ENCODE measurements around the gene PAX7. TPM values are rescaled to one million over a fixed set of nuclear protein-coding genes. Genes with fewer than 3 reads are reported as not detected.
A peak's percentile ranks its signal among the peaks of the same experiment; 100 is the strongest.
"Not testable (repeated sequence)": the region's sequence is repeated elsewhere in the genome, so short reads cannot be mapped to it uniquely, and the experiment has no call there.

The PAX7 gene
- not detected for total RNA-seq

DNA sequence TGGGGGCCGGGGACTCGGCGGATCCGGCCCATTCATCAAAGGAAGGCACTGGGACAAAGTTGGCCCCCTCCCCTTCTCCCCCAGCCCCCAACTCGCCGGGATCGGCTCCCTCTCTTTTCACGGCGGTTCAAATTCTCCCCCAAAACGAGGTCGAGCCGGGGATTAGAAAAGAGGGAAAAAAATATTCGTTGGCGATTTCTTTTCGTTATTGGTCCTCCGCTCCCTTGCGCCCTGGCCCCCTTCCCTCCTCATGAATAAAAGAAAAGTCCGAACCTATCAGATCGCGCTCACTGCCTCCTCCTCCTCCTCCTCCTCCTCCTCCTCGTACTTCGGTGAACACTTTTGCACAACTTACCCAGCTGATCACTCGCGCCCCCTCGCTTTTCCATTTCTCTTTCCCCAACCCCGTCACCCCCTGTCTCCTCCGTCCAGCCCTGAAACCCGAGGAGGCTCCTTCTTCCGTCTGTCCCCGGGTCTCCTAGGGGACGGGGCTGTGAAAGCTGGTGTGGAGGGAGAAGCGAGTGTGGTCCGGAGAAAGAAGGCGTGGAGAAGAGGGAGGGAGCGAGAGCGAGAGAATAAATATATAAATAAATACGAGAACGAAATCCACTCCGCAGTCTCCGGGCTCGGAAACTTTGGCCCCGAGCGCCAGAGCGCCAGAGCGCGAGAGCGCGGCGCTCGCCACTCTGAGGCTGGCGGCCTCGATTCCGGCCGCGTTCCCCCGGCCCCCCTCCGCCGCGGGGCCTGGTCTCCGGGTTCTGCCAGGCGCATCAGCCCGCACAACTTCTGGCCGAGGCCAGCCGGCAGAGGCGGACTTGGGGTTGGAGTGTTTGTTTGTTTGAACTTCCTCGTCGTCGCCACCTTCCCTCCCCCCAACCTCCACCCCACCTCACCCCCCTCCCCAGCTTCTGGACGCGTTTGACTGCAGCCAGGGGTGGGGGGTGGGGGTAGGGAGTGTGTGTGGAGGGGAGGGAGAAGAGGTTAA lies at the start of gene PAX7:
PAX7 (plus strand) TSS at position 336 of the 985 bp plus-strand sequence. CDS start 758 bp downstream, outside the sequence.
- CTCF ChIA-PET, result no interaction called here

DNA sequence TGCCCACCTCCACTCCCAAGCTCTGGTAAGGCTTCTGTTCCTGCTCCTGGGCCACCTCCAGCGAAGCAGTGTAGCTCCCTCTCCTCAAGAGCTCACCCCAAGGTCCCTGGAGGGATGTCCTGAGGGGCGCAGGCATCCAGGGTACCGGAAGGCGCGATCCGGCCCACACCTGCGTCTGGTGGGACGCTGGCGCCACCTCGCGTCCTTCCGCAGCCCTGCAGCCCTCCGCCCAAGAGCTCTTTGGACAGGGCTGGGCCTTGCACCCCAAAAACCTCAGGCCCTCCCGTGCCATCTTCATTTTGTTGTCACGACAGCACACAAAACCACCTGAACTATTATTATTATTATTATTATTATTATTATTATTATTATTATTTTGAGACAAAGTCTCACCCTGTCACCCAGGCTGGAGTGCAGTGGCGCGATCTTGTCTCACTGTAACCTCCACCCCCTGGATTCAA lies 49.2 kb upstream of the PAX7 start:
- H3K4me3 Mint-ChIP-seq, result no peak overlapping the region
- peak; percentile 47 for DNase-seq
- no peak overlapping the region for H3K27ac Mint-ChIP-seq
- H3K36me3 Mint-ChIP-seq (ENCODE audit: low read depth), result no peaks in the 10 kb centered on the region
- H3K27me3 Mint-ChIP-seq, result peaks cover 2% of the 10 kb centered on the region
- H3K9me3 Mint-ChIP-seq, result no peaks in the 10 kb centered on the region
- no peaks in the 10 kb centered on the region for H3K4me1 Mint-ChIP-seq
- ChIA-PET POLR2A (no interaction called here), CTCF (interaction anchor here (1.1 to 2.2 kb wide), 8 partner anchors 11 to 920 kb away, joined by 3 to 9 read pairs (median 6); no protein-coding TSS in a partner anchor)

More for the DNA sequence above, at the start of gene PAX7:
- Mint-ChIP-seq H3K4me3 (no peak within 1 kb of the TSS), H3K27me3 (peaks cover 89% of the 10 kb centered on the region), H3K9me3 (no peaks in the 10 kb centered on the region), H3K4me1 (peaks cover 3% of the 10 kb centered on the region), H3K27ac (peak within 1 kb of the TSS; percentile 47), H3K36me3 (ENCODE audit: low read depth) (no peaks in the 10 kb centered on the region)
- DNase-seq, result no peak
- POLR2A ChIA-PET, result no interaction called here

DNA sequence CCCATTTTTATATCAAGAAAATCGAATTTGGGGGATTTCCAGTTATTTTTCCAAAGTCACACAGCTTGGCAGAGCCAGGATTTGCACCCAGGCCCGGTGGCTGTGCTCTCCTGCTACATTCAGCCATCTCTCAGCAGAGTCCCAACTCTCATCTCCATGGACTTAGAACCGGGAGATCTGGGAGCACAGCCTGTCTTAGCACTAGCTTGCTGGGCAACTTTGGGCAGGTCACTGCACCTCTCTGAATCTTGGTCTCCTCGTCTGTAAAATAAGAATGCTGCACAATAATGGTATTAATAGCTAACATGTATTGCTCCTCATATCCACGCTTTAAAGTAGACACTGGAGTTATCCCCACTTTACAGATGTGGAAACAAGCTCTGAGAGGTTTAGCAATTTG lies 47.8 kb upstream of the PAX7 start:
- Mint-ChIP-seq H3K27me3 (peaks cover 4% of the 10 kb centered on the region), H3K36me3 (ENCODE audit: low read depth) (no peaks in the 10 kb centered on the region), H3K4me3 (no peak overlapping the region), H3K27ac (no peak overlapping the region), H3K9me3 (no peaks in the 10 kb centered on the region), H3K4me1 (no peaks in the 10 kb centered on the region)
- ChIA-PET CTCF (interaction anchor here (1.5 to 2.0 kb wide), 2 partner anchors 15 to 921 kb away, joined by 6 to 7 read pairs; no protein-coding TSS in a partner anchor), POLR2A (no interaction called here)
- no peak for DNase-seq

DNA sequence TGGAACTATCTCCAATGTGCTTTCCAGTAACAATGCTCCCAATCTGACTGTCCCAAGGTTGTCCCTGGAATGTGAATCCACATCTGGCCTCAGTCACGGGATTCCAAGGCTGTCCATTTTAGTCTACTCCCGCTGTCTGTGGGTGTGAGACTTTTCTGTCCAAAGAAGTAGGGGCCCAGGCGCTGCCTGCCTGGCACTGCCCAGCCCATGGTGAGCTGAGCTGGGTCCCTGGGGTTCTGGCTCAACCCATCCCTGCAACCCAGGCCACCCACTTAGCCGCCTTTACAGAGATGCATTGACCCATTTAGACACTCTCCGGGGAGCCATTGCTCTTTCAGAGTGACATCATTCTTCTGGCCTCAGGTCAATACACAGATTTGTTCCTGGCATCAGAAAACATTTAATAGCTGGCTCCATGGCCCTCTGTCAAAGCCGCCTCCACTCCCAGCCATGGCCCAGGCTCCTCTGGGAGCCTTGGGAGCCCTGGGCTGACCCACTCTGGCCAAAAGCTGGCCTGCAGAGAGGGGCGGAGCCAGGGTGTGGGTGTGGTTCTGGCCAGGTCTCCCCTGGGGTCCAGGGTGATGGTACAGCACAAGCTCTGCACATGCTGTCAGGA lies 47.2 kb upstream of the PAX7 start:
- no peak overlapping the region for H3K4me3 Mint-ChIP-seq
- no peaks in the 10 kb centered on the region for H3K9me3 Mint-ChIP-seq
- H3K27me3 Mint-ChIP-seq, result peaks cover 4% of the 10 kb centered on the region
- H3K4me1 Mint-ChIP-seq, result no peaks in the 10 kb centered on the region
- no peak for DNase-seq
- POLR2A ChIA-PET, result no interaction called here
- no peaks in the 10 kb centered on the region for H3K36me3 Mint-ChIP-seq (ENCODE audit: low read depth)
- CTCF ChIA-PET, result no interaction called here
- H3K27ac Mint-ChIP-seq, result no peak overlapping the region

DNA sequence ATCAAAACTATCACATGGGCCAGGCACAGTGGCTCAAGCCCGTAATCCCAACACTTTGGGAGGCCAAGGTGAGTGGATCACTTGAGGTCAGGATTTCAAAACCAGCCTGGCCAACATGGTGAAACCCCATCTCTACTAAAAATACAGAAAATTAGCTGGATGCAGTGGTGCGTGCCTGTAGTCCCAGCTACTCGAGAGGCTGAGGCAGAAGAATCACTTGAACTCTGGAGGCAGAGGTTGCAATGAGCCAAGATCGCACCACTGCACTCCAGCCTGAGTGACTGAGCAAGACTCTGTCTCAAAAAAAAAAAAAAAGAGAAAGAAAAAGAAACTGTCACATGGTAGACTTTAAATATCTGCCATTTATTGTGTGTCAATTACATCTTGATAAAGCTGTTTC lies 44.6 kb upstream of the PAX7 start:
- POLR2A ChIA-PET; DNase-seq; H3K4me3 Mint-ChIP-seq; H3K27me3 Mint-ChIP-seq; H3K27ac Mint-ChIP-seq; H3K36me3 Mint-ChIP-seq (ENCODE audit: low read depth); H3K4me1 Mint-ChIP-seq; H3K9me3 Mint-ChIP-seq: not testable (repeated sequence)
- CTCF ChIA-PET, result interaction anchor here (4.5 kb wide), 1 partner anchor 11 kb away, joined by 30 read pairs; no protein-coding TSS in a partner anchor

DNA sequence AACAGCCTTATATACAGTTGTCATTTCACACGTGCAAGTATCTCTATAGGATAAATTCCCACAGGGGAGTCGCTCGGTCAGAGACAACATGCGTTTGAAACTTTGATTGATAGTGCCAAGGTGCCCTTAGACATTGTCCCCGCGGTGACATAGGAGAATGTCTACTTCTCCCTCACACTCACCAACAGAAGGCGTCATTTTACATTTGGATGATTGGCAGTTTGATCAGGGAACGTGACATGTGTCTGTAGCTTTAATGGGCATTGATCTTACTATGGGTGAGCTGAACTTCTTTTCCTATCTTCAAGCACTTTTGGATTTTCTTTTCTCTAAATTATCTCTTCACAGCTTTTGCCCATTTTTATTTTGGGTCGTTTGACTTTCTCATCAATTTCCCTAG lies 42.6 kb upstream of the PAX7 start:
- DNase-seq, result no peak
- peaks cover 11% of the 10 kb centered on the region for H3K27me3 Mint-ChIP-seq
- H3K36me3 Mint-ChIP-seq (ENCODE audit: low read depth), result no peaks in the 10 kb centered on the region
- no peaks in the 10 kb centered on the region for H3K4me1 Mint-ChIP-seq
- H3K4me3 Mint-ChIP-seq, result no peak overlapping the region
- ChIA-PET POLR2A (no interaction called here), CTCF (interaction anchor here (0.9 to 4.5 kb wide), 3 partner anchors 9 to 13 kb away, joined by 3 to 30 read pairs (median 7); no protein-coding TSS in a partner anchor)
- H3K9me3 Mint-ChIP-seq, result no peaks in the 10 kb centered on the region
- H3K27ac Mint-ChIP-seq, result no peak overlapping the region

DNA sequence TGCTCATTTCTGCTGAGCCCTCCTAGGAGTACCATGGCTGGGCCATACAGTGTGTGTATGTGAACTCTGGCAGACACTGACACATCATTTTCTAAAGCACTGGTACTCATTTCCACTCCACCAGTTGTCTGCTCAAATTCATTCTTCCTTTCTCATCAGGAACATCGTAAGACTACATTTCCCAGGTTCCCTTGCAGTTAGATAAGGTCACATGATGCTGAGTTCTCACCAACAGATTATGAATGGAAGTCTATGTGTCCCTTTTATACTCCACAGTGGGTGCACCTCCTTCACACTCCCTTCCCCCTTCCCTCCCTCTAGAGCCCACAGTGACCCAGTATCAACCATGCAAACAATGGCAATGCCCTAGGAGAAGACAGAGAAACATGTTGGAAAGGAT lies 38.3 kb upstream of the PAX7 start:
- H3K4me1 Mint-ChIP-seq, result no peaks in the 10 kb centered on the region
- no peak for DNase-seq
- no peak overlapping the region for H3K4me3 Mint-ChIP-seq
- ChIA-PET POLR2A (no interaction called here), CTCF (interaction anchor here (3.1 kb wide), 1 partner anchor 11 kb away, joined by 9 read pairs; no protein-coding TSS in a partner anchor)
- H3K9me3 Mint-ChIP-seq, result no peaks in the 10 kb centered on the region
- H3K27me3 Mint-ChIP-seq, result peaks cover 12% of the 10 kb centered on the region
- H3K36me3 Mint-ChIP-seq (ENCODE audit: low read depth), result no peaks in the 10 kb centered on the region
- H3K27ac Mint-ChIP-seq, result no peak overlapping the region

DNA sequence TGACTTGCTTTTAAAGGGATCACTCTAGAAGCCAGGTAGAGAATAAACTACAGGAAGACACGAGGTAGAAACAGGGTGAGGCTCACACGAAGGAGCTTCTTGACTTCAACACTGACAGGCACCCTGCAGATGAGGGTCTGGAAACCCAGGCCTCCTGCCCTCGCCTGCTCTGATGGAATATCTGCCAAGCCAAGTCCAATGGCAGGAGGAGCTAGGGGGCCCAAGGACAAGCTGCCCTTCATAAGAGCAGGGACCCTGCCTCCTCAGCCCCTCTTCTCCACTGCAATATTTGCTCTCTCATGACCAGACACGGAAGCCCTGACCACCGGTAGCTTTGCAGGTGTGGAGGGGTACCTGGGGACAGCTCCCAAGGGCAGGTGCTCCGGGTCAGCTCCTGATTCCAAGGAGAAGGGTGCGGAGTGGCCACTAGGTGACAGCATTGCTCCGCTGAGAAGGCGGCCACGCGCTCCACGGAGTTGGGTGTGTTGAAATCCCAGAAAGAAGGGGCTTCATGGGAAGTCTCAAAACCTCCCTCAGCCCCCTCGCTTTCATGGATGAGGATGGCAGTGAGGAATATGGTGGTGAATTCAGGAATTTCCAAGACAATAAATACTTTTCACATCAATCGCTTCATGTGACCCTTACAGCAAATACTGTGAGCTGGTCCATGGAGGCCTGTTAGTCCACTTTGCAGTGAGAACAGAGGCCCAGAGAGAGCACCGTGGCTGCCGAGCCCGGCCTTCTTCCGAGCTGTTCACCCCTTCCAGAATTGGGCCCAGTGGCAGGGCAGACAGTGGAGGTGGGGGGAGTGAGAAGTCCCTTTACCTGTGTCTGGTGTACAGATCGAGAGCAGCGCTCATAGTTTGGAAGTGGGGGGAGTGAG lies 33.2 kb upstream of the PAX7 start:
- peaks cover 11% of the 10 kb centered on the region for H3K27me3 Mint-ChIP-seq
- H3K36me3 Mint-ChIP-seq (ENCODE audit: low read depth), result no peaks in the 10 kb centered on the region

DNA sequence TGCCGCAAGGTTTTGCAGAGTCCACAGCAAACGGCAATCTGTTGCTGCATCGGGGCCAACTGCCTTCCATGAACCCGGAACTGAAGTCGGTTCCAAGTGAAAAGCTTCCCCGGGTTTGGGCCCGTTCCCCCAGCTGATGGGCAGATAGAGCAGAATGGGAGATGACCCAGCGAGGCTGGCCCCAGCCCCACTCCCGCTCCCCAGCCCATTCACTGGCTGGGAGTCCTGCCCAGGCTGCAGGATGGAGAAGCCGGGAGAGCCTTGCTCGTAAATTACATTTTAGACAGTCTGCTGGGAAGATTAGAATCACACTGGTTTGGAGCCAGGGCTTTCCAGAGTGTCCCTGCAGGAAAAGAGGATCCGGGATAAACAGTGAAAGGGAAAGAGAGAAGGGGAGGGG lies 31.6 kb upstream of the PAX7 start:
- peaks cover 3% of the 10 kb centered on the region for H3K9me3 Mint-ChIP-seq
- POLR2A ChIA-PET, result no interaction called here
- CTCF ChIA-PET, result interaction anchor here (0.8 to 2.6 kb wide), 3 partner anchors 23 to 222 kb away, joined by 3 to 11 read pairs (median 4); no protein-coding TSS in a partner anchor
- H3K4me1 Mint-ChIP-seq, result no peaks in the 10 kb centered on the region
- DNase-seq, result no peak
- no peak overlapping the region for H3K4me3 Mint-ChIP-seq
- no peaks in the 10 kb centered on the region for H3K36me3 Mint-ChIP-seq (ENCODE audit: low read depth)
- no peak overlapping the region for H3K27ac Mint-ChIP-seq
- peaks cover 2% of the 10 kb centered on the region for H3K27me3 Mint-ChIP-seq

More for the DNA sequence above, 33.2 kb upstream of the PAX7 start:
- ChIA-PET CTCF (interaction anchor here (1.1 to 2.6 kb wide), 11 partner anchors 9 to 278 kb away, joined by 3 to 11 read pairs (median 5); no protein-coding TSS in a partner anchor), POLR2A (no interaction called here)
- Mint-ChIP-seq H3K4me3 (no peak overlapping the region), H3K27ac (no peak overlapping the region), H3K9me3 (peaks cover 3% of the 10 kb centered on the region), H3K4me1 (no peaks in the 10 kb centered on the region)
- peak; percentile 48 for DNase-seq

DNA sequence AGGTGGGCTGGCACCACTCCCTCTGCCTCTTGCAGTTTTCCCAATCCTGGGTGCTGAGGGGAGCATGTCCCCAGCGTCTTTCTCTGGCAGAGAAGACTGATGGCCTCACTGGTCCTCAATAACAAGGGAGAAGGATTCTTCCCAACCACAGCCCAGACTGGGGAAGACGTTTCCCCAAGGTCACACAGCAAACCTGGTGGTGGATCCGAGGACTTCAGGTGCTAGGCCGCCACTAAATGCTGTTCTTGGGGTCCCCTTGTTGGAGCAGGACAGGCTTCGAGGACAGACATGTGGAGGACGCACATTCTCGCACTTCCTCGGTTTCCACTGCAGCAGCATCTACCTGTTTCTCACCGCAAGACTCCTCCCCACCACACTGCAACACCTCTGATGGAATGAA lies 30.9 kb upstream of the PAX7 start:
- Mint-ChIP-seq H3K9me3 (peaks cover 3% of the 10 kb centered on the region), H3K4me1 (no peaks in the 10 kb centered on the region), H3K27me3 (peaks cover 2% of the 10 kb centered on the region), H3K36me3 (ENCODE audit: low read depth) (no peaks in the 10 kb centered on the region), H3K27ac (no peak overlapping the region), H3K4me3 (no peak overlapping the region)
- POLR2A ChIA-PET, result no interaction called here
- CTCF ChIA-PET, result interaction anchor here (0.6 to 1.9 kb wide), 3 partner anchors 24 to 87 kb away, joined by 3 to 5 read pairs (median 4); no protein-coding TSS in a partner anchor
- DNase-seq, result no peak

DNA sequence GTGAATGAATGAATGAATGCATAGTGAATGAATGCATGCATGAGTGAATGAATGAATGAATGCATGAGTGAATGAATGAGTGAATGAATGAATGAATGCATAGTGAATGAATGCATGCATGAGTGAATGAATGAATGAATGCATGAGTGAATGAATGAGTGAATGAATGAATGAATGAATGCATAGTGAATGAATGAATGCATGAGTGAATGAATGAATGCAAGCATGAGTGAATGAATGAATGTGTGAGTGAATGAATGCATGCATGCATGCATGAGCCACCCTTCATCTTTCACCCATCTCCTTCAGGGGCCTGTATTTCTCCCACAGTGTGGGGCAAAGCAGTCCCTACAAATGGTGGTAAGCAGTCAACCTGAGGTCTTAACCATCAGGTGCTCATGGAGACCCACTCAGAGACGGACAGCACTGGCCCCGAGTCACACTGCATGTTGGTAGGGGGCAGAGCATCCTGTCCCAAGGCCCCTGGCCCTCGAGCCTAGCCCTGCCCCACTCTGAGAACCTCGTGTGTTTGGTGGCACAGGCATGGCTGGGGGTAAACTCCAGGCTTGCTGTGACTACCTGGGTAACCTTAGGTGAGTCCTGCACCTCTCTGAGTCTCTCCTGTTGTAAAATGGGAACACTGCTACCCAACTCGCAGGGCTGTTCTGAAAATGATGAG lies 28.0 kb upstream of the PAX7 start:
- POLR2A ChIA-PET, result no interaction called here
- peaks cover 2% of the 10 kb centered on the region for H3K27me3 Mint-ChIP-seq

More for the DNA sequence above, 28.0 kb upstream of the PAX7 start:
- H3K27ac Mint-ChIP-seq, result no peak overlapping the region
- H3K36me3 Mint-ChIP-seq (ENCODE audit: low read depth), result no peaks in the 10 kb centered on the region
- CTCF ChIA-PET, result interaction anchor here (0.6 to 1.8 kb wide), 2 partner anchors 9 to 27 kb away, joined by 3 to 5 read pairs; no protein-coding TSS in a partner anchor
- H3K4me3 Mint-ChIP-seq, result no peak overlapping the region
- DNase-seq, result no peak
- no peaks in the 10 kb centered on the region for H3K4me1 Mint-ChIP-seq
- H3K9me3 Mint-ChIP-seq, result peaks cover 3% of the 10 kb centered on the region
